Activated CD8-positive, alpha-beta memory T cell treated with anti-CD3 and anti-CD28 coated beads for 4 hours (primary cell): ENCODE results near the gene IL1RAPL2.
"Not testable (repeated sequence)": the region's sequence is repeated elsewhere in the genome, so short reads cannot be mapped to it uniquely, and the experiment has no call there.

Source experiments
- DNase-seq, 2 donors: peaks; one replicate each; pipeline ENCODE4 v3.0.0-alpha.2; 2020; ENCODE audit warnings: low read depth in 2 of 2

Gene IL1RAPL2

DNA sequence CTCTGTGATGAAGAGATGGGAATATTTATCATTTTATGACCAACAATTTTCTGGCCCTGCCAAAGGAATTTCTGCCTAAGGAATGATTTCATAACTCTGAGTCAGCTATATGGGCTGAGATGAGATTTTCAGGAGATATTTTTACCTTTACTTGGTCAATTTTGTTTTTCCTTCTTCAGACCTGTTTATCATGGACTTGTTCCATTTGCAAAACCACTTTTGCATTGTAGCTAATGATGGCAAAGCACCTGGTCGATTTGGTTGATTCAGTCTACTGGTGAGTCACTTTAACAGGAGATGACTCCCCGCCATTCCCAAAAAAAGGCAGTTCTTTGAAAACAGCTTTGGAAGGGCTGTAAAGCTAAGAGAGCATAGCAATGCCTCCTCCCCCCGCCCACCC lies 601.2 kb downstream of the IL1RAPL2 start:
- DNase-seq: no peak

DNA sequence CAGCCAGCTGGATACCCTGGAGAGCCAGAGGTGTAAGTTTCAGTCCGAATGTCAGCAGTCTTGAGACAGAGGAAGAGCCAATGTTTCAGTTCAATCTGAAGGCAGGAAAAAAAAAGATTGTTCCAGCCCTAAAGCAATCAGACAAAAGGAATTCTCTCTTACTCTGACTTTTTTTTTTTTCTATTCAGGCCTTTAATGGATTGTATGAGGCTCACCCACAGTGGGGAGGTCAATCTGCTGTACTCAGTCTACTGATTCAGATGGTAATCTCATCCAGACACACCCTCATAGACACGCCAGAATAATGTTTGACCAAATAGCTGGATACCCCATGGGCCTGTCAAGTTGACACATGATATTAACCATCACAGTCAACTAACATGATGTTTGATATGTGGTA lies 602.6 kb downstream of the IL1RAPL2 start:
- no peak for DNase-seq

DNA sequence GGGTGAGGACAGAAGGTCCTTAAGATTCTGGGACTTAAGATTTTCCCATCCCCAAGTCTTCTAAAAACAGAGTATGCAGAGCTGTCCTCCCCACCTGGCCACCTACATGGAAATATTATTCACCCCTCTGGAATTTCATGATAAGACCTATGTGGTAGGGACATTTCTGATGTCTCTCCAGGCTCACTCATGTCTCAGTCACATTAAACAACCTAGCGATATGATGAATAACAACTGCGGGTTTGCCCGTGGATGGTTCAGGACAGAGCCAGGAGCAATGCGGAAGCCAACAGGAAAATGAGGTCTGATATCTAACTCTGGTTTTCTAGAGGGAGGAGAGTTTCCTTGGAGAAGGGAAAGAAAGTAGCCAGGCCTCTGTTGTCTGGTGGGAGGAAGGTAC lies 607.1 kb downstream of the IL1RAPL2 start:
- no peak for DNase-seq

DNA sequence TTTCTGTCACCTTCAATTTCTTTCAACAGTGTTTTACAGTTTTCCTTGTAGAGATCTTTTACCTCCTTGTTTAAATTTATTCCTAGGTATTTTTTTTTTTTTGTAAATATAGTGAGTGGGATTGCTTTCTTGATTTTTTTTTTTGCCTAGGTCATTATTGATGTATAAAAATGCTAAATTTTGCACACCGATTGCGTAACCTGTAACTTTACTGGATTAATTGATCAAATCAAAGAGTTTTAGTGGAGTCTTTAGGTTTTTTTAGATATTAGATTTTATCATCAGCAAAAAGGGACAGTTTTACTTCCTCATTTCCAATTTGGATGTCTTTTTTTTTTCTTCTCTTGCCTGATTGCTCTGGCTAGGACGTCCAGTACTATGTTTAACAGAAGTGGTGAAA lies 613.6 kb downstream of the IL1RAPL2 start:
- DNase-seq: no peak

DNA sequence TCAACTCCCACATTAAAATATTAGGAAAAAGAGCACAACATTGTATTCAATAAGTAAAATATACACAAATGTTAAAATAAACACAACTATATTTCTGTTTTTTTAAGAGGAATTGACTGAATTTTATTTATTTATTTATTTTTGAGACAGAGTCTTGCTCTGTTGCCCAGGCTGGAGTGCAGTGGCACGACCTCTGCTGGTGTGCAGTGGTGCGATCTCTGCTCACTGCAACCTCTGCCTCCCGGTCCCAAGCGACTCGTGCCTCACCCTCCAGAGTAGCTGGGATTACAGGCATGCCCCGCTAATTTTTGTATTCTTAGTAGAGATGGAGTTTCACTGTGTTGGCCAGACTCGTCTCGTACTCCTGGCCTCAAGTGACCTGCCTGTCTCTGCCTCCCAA lies 623.1 kb downstream of the IL1RAPL2 start:
- DNase-seq: no peak

DNA sequence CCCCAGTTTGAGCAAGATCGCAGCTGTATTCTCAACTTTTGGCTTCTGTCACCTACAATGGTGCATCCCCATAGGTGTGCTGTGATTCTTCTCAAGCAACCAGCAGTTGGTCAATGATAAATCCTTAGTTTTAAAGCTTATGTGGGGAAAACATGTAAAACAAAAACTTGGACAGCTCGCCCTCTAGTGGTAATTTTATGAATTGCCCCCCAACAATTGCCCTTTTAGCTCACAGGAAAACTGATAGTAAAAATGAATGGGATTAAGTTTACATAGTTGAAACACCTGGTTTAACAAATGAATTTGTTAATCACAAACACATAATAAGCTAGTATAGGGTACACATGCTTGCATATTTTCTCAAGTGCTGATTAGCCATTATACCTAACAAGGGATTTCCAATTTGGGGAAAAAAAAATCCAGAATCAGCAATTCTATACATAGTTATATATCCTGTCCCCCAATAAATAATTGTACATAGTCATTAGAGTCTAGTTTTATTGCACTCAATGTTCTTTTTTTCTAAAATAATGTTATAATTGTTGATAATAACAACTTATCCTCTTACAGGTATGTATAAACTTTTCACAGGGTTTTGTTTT lies 624.4 kb downstream of the IL1RAPL2 start:
- no peak for DNase-seq

DNA sequence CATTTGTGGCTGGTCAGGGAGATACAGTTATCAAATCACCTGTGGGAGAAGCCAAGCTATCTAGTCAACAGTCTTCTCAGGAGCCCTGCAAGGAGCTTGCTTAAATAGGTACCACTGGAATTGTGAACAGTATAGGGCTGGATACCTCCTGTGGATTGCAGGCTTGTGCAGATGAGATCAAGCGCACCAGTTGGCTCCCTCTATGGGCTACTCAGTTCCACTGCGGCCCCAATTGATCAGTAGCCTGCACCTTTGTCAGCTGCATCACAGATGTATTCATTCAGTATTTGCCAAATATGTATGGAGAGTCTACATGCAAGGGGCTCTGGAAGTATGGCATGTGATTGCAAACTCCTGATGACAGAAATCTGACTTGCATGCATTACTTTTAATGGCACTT lies 625.9 kb downstream of the IL1RAPL2 start:
- no peak for DNase-seq

DNA sequence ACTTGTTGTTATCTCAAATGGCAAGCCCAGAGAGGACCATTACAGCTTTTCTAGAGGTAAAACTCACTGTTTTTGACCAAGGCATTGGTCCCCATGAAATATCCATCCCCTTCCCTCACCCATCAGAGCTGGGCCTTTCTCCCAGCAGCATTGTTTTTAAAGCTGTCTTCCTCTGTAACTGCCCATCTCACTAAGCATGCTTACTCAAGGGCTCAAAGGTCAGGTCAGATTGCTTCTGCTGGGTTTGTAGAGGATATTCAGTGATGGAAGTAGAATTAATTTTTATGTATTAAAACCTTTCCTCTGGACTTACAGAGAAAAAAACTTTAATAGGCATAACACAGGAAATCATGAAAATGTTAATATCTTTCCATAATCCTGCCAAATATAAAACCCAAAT lies 643.4 kb downstream of the IL1RAPL2 start:
- no peak for DNase-seq

DNA sequence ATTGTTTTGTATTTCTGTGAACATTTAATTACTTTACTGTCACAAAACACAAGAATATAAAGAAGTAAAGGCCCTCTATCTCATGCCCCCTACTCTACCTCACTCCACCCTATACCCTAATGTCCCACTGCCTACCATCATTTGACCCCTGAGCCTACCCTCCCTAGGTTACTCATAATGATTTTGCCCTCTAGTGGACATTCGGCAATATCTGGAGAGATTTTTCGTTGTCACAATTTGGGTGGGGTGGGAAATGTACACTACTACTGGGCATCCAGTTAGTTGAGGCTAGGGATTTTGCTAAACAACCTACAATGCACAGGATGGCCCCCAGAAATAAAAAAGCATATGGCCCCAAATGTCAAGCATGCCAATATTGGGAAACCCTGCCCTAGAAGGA lies 644.3 kb downstream of the IL1RAPL2 start:
- no peak for DNase-seq

DNA sequence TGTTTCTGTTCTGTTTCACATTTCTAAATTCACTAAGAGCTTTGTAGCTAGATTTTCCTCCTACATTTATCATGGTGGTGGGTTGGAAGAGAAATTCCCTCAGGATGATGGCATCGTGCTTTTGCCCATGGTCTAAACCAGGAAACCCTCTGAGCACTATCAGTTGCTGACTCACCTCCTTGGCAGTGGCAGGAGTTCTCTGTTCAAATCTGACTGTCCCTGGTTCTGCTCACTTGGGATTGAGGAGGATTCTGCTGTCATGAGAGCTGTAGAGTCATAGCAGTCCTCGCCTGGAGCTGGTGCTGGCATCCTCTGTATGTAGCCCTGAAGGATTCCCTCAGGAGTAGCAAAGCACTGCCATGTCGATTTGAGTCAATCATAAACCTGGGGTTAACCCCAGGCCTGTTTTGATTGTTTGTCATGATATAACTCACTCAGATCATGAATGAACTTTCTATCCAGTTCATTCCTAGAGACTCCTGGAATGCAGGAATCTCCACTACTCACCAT lies 645.1 kb downstream of the IL1RAPL2 start:
- no peak for DNase-seq

DNA sequence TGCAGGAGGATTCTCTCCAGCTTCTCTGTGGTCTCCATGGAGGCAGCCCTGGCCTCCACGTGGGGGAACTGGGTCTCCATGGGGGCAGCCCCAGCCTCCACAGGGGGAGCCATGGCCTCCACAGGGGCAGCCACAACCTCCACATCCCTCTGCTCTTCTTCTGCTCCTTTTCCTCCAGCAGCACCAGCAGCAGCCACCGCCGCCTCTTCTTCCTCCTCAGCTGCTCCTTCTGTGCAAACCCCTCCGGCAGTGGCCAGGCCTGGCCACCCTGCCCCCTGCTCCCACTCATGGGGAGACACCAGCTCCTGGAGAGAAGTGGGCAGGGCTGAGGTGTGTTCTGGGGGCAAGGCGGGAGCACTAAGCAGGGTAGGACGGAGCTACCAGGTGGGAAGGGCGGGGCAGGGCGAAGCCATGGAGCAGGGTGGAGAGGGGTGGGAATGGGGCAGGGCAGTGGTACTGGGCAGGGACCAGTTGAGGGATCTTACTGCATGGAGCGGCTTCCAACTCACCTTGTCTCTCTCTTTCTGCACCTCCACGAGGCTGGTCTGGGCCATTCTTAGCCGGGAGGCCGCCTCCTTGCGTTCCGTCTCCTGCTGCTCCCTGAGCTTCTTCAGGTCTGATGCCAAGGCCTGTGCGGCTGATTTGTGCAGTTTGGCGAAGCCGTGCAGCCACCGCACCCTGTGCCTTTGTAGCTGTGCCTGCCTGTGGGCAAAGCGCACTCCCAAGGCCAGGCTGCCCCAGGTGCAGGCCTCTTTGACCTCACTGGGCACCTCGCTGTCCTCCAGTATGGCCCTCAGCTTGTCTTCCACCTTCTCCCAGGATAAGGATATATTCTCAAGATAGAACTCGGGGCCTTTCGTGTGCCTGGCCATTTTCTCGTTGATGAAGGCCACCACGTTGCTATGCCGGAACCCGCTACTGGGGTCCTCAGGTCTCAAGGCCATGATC lies 653.7 kb downstream of the IL1RAPL2 start:
- DNase-seq: no peak

DNA sequence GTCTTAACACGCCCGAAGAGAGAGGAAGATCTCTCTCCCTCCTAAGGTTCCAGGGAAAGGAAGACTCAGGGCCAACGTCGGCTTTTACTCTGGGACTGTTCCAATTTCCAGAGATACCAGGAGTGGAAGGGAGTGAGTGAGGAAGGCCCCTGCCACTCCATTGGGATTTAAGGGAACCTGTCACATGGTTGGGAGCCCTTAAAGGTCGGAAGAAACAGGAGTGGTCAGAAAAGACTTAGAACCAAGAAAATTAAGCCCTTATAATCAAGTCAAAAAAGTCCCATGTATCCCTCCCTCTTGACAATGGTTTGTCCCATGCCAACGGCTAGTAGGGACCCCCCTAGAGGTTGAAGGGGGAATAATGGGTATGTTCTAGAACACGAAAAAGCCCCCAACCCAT lies 654.6 kb downstream of the IL1RAPL2 start, which contains the start of gene TEX13A:
TEX13A (minus strand) TSS at position 59 of the 400 bp plus-strand sequence. CDS start 297 bp downstream, outside the sequence.
- DNase-seq: no peak

DNA sequence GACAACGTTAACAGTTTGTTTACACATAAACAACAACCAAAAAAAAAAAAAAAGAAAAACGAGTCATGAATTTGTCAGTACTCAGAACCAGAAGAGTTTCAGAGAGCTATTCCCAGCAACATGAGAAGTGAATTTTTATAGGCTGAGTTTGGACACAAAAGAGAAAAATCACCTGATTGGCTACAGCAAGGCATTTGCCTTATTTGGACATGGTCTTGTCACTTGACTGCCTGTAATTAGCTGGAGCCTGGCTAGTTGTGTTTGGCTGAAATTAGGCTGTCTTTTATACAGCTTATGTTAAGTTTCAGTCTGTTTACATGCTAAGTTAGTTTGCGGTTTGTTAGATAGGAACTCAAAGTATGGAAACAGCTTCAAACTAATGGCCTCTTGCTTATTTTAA lies 655.4 kb downstream of the IL1RAPL2 start:
- DNase-seq: no peak

DNA sequence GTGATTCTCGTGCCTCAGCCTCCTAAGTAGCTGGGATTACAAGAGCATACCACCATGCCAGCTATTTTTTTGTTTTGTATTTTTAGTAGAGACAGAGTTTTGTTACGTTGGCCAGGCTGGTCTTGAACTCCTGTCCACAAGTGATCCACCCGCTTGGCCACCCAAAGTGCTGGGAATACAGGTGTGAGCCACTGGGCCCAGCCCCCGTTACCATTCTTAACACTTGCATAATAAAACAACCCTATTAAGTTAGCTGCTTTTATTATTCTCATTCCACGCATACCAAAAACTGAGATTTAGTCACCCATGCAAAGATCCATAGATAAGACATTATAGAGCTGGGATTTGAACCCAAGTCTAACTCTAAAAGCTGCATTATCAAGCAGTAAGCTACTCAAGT lies 660.5 kb downstream of the IL1RAPL2 start:
- DNase-seq: no peak

DNA sequence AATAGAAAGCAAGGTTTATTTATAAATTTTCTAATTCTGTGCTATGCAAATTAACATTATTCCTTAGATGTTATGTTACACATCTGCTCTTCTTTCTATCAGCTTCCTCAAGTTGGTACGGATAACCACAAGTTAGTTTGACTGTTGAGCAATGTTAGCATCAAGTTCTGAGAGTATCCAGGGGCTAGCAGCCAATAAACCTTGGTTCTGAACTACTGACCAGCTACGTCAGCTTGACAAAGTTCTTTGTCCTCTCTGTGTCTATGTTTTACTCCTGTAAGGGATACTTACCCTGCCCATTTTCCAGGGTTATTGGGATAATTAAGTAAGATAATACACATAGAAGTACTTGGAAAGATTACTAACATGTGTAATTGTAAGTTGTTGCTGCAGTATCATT lies 662.6 kb downstream of the IL1RAPL2 start:
- no peak for DNase-seq

DNA sequence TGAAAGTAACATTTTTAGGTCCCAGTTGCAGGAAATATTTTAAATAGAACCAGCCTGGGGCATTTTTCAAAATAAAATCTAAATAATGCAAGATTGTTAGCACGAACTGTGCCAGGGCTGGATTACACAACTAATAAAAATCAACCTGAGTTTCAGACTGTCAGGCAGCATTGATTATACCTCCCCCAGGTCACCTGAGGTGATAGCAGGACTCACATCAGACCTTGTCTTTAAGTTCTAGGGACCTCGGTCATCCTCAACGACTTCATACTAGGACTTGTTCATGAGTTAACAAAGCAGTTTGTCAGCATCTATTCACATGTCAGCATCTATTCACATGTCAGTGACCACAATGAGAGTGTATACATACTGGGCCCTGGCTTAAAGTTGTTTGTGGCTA lies 663.1 kb downstream of the IL1RAPL2 start:
- no peak for DNase-seq

DNA sequence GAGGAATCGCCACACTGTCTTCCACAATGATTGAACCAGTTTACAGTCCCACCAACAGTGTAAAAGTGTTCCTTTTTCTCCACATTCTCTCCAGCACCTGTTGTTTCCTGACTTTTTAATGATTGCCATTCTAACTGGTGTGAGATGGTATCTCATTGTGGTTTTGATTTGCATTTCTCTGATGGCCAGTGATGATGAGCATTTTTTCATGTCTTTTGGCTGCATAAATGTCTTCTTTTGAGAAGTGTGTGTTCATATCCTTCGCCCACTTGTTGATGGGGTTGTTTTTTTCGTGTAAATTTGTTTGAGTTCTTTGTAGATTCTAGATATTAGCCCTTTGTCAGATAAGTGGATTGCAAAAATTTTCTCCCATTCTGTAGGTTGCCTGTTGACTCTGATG lies 671.4 kb downstream of the IL1RAPL2 start:
- not testable (repeated sequence) for DNase-seq

DNA sequence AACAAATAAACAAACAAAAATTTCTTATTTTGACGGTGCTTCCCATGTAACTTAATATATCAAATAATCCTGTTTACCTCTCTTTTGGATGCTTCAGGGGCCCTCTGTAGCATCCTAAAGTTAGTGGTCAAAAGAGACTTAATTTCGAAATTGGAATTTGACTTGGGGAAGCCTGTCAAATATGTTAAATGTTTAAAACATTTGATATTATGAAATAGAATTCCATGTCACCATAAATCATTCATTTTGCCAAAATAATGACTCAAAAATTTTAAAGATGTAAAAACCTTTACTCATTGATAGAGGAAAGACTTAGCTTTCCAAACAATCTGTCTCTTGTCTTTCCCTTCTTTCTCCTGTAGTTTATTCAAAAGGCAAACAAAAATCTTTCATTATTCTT lies 675.1 kb downstream of the IL1RAPL2 start:
- no peak for DNase-seq

DNA sequence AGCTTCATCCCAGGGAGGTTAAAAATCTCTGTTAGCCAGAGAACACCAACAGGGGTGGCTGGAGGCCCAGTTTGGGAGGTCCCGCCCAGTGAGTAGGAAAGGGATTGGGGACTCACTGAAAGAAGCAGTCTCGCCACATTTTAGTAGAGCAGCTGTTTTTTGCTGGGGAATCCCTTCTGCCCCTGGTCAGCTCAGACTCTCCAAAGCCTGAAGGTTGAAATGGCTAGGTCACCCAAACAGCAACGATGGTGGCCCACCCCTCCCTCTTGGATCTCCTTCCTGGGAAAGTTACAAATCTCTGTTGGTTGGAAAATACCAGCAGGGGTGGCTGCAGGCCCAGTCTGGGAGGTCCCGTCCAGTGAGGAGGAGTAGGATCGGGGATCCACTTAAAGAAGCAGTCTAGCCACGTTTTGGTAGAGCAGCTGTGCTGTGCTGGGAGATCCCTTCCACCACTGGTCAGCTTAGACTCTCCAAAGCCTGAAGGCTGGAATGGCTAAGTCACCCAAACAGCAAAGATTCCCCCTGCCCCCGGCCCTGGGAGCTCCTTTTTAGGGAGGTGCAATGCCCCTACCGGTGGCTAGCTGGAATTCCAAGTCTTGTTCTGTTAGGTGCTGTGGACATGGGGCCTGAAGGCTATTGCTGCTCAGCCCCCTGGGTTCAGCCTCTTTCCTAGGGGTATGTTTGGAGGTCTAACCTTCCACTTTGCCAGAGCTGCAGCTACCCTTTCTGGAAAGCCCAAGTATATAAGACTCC lies 694.5 kb downstream of the IL1RAPL2 start:
- no peak for DNase-seq

DNA sequence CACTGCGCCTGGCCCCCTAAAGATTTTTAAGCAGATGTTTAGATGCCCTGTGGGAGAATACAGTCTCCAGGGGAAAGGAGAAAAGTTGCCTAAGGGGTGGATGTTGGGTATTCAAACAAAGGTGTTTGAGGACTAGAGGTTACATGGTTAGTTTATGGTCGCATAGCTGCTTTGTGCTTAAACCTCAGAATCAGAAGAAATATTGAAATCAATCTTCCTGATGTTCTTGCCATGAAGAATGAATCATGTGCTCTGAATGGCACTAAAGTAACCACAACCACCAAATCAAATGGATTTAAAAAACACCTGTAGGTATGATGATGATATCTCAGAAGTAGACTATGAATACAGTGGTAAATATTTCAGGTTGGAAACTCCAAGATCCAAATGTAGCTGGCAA lies 697.2 kb downstream of the IL1RAPL2 start:
- DNase-seq: no peak

DNA sequence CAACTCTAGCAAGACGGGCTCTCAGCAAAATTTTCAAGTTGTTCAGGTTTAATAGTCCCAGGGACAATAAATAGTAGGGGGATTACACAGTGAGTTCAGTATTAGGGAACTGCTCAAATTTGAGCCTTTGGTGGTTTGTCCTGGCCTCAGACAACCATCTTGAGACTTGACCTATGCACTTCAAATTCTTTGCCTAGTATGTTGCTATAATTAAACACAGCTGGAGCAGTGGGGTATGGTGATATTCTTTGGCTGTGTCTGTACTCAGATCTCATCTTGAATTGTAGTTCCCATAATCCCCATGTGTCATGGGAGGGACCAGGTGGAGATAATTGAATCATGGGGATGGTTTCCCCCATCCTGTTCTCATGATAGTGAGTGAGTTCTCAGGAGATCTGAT lies 697.8 kb downstream of the IL1RAPL2 start:
- no peak for DNase-seq

DNA sequence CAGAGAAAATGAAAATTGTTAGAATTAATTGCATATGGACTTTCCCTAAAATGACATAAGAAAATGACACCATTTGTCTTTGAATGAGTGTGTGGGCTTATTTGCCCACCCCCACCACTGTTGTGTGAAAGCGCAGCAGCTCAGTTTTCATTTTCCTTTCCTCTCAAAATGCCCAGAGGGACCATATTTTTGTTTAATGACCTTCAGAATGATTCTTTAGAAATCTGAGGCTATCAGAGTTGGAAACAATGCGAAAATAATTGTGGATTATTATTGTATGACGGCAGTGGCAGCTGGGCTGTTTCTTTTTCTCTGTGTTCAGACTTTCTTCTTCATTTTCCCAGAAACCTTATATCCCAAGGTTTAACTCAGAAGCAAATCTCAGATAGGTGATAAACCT lies 699.1 kb downstream of the IL1RAPL2 start:
- DNase-seq: no peak
